NCI-H1105 treated with DMSO at 0.1 percent for 48 hours (cell line): Measurements from ENCODE around the gene ASIC1.
A peak's percentile ranks its signal among the peaks of the same experiment; 100 is the strongest.

Source experiments
- DNase-seq: peaks from one replicate; lab custom pipeline; 2025; lab: John Stamatoyannopoulos, UW

ASIC1 gene

GRCh38 chr12:50107416-50108268 is 50.2 kb downstream of the ASIC1 start:
- no peak for DNase-seq

DNA sequence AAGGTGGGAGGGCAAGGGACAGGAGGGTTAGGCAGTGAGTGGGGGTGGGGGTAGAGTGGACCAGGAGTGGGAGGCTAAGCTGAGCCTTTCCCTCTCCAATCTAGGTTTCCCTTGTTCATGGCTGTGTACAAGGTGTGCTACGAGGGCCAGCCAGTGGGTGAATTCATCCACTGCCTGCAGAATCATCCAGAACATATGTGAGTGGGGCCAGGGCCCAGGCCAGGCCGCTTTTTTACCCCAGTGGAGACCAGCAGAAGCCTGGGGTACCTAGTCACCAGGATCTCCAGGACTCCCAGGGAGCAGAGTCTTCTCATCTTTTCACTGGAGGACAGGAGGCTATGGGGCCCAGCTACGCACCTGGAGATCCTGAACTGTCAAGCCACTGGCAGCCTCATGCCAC is 51.9 kb downstream of the ASIC1 start:
- no peak for DNase-seq

GRCh38 chr12:50110127-50110761 is 52.8 kb downstream of the ASIC1 start:
- DNase-seq: no peak

DNA sequence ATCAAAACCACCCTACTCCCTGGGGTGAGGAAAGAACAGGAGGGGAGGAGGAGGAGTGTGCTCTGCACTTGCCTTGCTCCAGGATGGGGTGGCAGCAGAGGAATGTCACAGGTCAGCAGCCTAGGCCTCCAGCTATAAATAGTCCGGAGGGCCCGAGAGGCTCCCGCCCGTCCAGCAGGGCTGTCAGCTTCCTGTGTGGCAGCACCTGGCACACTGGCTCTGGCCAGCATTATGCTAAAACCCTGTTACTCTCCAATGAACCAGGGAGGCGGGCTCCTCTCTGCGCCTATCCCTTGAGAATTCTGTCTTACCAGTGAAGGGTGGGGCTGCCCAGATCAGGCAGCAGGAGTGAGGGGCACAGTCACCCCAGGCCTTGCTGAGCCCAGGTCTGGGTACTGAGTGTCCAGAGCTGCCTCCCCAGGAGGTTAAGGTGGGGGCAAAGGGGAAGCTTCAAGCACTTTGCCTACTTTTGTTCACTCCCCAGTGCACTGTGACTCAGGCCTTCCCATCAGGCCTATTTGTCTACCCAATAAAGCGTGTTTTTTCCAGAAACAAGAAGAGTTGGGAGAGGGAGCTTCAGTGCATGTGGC is 53.5 kb downstream of the ASIC1 start:
- DNase-seq: no peak

DNA sequence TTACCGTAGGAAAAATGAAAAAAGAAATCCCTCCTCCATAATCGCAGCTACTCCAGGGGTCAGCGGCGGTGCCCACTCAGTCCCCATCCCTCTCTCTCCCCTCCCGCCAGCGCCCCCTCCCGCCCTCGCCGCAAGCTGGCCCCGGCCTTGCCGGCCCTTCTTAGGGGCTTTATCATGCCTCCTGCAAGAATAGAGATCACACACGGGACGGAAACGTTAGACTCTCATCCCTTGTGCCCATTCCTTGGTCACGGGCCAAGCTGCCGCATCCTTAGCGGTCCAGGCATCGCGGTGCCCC is 53.9 kb downstream of the ASIC1 start:
- no peak for DNase-seq

DNA sequence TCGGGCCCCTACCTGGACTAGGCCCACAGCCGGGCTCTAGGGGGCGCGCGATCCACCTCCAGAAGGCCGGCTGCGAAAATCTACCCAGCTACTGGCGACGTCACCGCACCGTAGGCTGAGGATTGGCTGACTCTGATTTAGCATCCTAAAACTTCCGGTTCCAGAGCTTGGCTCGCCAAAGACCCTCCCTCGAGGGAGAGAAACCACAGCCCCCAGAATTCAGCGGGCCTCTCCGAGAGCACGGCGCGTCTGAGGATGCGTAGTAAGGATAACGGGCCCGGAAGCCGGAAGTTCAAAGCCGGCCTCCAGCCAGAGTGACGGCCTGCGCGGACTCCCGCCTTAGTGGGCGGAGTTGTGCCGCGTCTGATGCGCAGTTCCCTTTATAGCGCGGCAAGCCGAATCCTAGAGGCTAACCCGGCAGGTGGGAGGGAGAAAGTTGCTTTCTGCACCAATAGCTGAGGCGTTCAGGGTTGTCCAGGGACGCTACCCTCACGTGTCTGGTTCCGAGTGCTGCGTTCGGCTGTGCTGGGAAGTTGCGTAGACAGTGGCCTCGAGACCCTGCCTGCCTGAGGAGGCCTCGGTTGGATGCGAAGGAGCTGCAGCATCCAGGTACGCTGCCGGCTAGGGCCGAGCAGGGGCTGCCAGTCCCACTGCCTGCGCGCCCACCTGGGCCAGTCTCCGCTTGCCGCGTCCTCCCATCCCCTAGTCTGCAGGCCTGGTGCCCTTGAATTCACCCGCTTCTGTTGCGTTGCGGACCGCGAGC is 54.5 kb downstream of the ASIC1 start, which contains the start of gene COX14:
Gene COX14, plus strand, starts transcription at position 544 of the 763 bp plus-strand sequence. CDS start 7,808 bp downstream, outside the sequence.
- DNase-seq: peak; percentile 96

- DNase-seq: peak; percentile 43
Measured at GRCh38 chr12:50112456-50113218, 55.2 kb downstream of the ASIC1 start.

GRCh38 chr12:50117057-50117622 is 59.7 kb downstream of the ASIC1 start:
- DNase-seq: no peak

DNA sequence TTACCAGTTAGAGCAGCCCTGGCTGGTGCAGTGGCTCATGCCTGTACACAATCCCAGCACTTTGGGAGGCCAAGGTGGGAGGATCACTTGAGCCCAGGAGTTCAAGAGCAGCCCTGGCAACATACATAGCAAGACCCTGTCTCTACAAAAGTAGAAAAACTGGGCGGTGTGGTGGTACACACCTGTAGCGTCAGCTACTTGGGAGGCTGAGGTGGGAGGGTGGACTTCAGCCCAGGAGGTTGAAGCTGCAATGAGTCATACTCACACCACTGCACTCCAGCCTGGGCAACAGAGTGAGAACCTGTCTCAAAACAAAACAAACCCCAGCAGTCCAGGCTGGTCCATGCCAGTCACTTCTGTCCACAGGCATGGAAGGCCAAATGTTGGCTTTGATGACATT is 62.0 kb downstream of the ASIC1 start:
- no peak for DNase-seq

DNA sequence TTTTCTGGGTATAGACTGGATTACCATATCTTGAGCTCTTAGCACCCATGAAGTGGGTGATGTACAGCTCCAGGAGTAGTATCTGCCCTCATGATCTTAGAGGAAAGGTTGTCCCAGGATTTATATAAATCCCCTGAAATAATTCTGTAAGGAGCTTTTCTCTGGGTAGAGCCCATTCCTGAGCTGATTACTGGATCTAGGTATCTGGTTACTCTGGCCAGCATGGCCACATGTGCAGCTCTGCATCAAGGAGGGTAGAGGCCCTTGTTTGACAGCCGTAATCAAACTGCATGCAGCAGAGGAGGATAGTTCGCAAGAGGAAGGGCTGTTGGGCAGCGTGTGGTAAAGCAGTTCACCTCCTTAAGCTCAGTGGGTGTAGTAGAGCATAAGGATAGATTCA is 63.1 kb downstream of the ASIC1 start:
- DNase-seq: no peak

- DNase-seq: no peak
Measured at GRCh38 chr12:50120953-50121352, 63.6 kb downstream of the ASIC1 start.

DNA sequence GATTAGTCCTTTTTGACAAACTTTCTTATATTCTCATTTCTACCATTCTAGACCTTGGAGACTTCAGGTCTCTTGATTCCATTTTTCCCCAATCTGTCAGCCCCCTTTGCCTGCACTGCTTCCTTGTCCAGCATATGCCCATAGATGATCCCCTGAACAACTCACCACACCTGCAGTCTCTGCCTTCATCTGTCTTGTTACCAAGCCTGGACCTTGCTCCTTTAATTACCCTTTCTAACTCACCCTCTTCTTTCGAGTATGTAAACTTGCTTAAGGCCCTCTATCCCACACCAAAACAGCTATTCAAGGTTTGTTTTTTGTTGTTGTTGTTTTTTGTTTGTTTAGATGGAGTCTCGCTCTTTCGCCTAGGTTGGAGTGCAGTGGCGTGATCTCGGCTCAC is 64.2 kb downstream of the ASIC1 start:
- DNase-seq: no peak

GRCh38 chr12:50123203-50123602 is 65.8 kb downstream of the ASIC1 start:
- no peak for DNase-seq

DNA sequence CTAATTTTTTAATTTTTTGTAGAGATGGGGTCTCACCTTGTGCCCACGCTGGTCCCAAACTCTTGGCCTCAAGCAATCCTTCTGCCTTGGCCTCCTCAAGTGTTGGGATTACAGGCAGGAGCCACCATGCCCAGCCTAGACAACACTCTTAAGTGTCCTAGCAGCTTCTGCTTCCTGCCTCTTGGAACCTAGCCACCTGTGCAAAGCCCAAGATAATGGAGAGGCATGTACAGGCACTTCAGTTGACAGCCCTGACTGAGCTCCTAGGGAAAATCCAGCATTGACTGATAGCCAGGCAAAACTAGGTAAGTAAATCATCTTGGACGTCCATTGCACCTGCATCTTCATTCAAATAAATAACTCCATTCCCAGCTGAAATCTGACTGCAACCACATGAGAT is 70.2 kb downstream of the ASIC1 start:
- peak; percentile 31 for DNase-seq

DNA sequence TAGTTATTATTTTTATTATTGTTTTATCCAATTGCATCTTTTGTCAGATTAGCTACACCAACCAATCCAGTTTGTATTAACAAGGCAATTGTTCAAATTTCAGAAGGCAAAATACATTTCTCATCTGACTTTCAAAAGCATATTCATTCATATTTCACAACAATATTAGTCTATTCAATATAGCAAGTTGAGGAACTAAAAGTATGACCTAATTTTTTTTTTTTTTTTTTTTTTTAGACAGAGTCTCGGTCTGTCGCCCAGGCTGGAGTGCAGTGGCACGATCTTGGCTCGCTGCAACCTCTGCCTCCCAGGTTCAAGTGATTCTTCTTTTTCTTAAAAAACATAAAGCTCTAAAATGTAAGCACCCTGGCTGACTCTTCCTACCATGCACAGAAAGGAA is 71.9 kb downstream of the ASIC1 start:
- no peak for DNase-seq

GRCh38 chr12:50132505-50133135 is 75.2 kb downstream of the ASIC1 start:
- no peak for DNase-seq
